CD4-positive, alpha-beta T cell treated with Interleukin-2 at 100 ng/mL for 4 hours (primary cell): ENCODE data around the gene GLIS1.

ENCODE experiments used
- DNase-seq: peaks from one replicate; pipeline ENCODE4 v3.0.0-alpha.2; 2020; ENCODE audit warnings: low spot score

The GLIS1 gene

GRCh38 chr1:53718443-53718842 is 20.5 kb downstream of the GLIS1 start:
- no peak for DNase-seq

GRCh38 chr1:53717025-53717804 is 21.7 kb downstream of the GLIS1 start:
- no peak for DNase-seq

DNA sequence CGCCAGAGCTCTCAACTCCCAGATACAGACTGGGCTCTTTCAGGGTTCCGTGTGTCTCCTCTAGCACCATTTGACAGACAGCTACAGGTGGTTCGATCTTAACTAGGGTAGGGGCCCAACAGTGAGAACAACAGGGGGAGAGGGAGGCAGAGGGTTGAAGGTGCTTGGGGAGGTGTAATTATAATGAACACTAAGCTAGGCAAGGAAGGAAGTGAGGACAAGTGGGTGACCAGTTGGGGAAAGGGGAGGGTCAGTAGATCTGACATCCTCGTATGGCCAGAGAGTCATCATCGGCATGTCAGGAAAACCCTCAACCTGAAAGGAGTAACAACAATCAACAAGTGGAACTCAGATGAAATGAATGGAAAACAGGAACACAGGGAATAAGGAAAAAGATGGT is 22.8 kb downstream of the GLIS1 start:
- no peak for DNase-seq

GRCh38 chr1:53715478-53715877 is 23.5 kb downstream of the GLIS1 start:
- DNase-seq, result no peak

DNA sequence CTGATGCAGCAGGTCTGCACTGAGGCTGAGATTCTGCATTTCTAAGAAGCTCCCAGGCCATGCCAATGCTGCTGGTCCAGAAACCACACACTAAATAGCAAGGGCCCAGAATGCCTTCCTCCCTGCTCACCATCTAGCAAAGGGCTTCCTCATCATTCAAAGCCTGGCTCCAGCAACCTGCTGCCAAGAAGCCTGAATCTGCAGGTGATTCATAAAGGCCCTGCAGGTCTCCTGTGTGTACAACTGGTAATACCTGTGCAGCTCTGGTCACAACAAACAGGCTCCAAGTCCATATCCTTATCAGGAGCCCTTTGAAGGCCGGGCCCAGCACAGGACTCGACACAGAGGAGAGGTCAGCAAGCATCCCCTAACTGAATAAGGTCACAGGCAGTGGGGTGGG is 26.7 kb downstream of the GLIS1 start:
- no peak for DNase-seq

DNA sequence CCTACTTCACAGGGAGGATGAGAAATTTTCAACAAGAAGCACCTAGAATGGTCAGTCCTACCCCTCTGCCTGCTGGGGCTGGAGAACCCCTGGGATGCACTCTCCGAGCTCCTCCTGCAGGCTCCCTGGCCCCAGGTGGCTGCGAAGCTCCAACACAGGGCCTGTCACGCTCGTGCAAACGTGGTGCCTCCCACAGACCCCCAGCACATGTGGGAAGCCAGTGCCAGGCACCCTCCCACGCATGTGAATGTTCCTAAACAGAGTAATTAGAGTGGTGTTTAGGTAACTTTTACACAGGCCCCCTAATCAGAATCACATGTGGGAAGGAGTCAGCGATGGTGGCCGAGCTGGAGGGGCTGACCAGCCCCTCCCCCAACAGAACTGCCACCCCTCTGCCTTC is 28.4 kb downstream of the GLIS1 start:
- DNase-seq, result no peak

GRCh38 chr1:53708687-53709086 is 30.3 kb downstream of the GLIS1 start:
- DNase-seq, result no peak

GRCh38 chr1:53706356-53706755 is 32.6 kb downstream of the GLIS1 start:
- no peak for DNase-seq

- DNase-seq, result no peak
Observed at GRCh38 chr1:53705446-53706096, 33.4 kb downstream of the GLIS1 start.

DNA sequence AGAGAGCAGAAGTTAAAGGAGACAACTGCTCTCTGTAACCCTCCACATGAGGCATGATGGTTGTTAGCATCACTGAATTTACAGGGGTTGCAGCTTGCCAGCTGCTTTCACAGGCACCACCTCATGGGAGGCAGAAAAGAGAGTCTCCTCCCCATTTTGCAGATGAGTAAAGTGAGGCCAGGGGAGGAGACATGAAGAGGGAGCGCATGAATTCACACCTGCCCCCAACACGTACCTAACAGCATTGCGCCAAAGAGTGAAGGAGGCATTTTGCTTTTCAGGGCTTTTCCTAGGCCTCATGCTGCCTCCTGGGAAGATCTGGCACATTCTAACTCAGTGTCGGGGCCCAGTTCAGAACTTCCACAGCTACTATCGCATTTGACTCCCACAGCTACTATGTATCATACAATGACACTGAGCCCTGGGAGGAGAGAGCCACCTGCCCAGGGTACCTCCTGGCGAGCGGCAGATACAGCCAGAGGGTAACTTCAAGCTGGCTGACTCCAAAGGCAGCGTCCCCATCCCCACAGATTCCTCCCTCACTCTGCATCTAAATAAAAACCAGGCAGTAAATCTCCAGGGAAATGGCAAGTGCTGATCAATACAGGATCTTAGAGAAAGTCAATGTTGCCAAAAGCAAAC is 34.0 kb downstream of the GLIS1 start:
- DNase-seq, result no peak

- DNase-seq, result no peak
Observed at GRCh38 chr1:53704304-53704703, 34.7 kb downstream of the GLIS1 start.

DNA sequence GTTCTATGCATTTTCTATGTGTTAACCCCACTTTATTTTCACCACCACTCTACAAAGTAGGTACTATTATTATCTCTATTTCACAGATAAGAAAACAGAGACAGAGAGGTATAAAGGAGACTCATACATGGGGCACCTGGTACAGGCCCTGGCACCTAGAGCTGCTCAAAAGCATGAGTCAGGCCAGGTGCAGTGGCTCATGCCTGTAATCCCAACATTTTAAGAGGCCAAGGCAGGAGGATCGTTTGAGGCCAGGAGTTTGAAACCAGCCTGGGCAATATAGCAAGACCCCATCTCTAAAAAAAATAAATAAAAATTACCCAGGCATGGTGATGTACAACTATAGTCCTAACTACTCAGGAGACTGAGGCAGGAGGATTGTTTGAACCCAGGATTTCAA is 35.8 kb downstream of the GLIS1 start:
- no peak for DNase-seq

- no peak for DNase-seq
Observed at GRCh38 chr1:53702341-53702740, 36.6 kb downstream of the GLIS1 start.

- DNase-seq, result no peak
Observed at GRCh38 chr1:53700776-53701175, 38.2 kb downstream of the GLIS1 start.

DNA sequence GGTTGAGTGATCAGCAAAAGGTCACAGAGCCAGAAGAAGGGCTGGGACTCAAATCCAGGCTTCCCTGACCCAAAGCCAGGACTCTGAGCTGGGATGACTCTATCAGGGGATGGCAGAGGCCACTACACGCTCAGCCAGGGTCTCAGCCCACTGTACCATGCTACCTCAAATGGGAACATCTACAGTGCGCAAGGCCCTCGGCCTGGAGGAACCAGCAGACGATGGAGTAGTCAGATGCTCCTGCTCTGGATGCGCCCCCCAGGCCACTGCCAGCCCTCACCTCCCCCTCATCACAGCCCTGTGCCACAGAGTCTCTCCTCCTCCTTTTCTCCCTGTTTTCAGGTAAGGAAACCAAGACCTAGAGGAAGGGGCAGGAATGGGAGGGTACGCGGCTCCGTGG is 39.0 kb downstream of the GLIS1 start:
- no peak for DNase-seq

DNA sequence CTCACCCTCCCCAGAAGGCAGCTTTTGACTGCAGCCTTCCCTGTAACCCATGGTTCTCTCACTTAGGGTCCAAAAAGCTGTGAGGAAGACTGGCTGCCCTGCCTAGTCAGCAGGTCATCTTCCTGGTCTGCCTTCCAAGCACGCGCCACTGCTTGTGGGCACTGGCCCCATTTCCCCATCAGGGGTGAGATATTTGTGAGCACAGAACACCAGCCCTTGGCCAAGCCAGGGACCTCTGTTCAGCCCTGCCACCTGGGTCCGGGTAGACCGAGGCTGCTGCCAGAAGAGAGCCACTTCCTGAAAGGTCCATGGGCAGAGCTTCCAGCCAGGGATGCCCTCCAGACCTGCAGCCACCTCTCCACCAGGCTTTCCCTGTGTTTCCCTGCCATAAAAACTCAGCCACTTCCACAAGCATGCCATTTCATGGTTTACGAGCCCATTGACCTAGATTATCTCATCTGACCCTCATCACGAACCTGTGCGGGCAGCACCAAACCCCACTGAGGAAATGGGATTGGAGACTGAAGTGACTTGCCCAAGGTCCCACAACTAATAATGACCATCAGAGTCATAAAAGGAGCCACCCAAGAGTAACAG is 40.5 kb downstream of the GLIS1 start:
- no peak for DNase-seq

- no peak for DNase-seq
Observed at GRCh38 chr1:53697721-53698383, 41.1 kb downstream of the GLIS1 start.

DNA sequence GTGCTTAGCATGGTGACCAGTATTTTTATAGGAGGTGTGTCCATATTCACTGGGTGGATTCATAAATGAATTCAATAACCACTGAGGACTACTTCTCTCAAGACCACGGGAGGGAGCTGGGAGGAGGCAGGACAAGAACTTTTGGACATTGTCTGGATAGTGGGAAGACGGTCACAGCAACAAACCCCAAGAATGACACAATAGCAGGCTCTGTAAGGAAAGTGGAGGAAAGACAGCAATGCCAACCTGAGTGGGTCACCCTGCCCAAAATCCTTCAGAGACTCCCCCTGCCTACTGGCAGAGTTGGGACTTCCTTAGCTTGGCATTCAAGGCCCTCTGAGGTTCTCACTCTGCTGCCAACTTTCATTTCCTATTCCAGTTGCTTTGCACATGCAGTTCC is 42.0 kb downstream of the GLIS1 start:
- no peak for DNase-seq

DNA sequence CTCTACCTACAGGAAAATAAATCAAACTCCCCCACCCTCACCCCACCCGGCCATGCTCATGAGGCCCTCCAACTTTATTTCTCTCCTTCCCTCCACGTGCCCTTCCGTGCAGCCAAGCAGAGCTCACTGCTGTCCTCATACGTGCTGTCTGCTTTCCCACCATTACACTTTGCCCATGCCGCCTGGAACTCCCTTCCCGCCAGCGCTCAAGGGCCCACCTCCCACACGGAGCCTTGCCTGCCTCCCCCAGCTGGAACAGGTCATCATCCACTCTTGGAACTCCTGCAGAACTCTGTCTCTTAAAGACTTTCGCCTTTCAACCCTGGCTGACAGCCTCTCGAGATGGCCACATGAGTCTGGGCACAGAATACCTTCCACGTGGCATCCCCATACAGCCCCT is 42.4 kb downstream of the GLIS1 start:
- DNase-seq, result no peak

- no peak for DNase-seq
Observed at GRCh38 chr1:53696051-53696450, 42.9 kb downstream of the GLIS1 start.

GRCh38 chr1:53695116-53695515 is 43.8 kb downstream of the GLIS1 start:
- no peak for DNase-seq

DNA sequence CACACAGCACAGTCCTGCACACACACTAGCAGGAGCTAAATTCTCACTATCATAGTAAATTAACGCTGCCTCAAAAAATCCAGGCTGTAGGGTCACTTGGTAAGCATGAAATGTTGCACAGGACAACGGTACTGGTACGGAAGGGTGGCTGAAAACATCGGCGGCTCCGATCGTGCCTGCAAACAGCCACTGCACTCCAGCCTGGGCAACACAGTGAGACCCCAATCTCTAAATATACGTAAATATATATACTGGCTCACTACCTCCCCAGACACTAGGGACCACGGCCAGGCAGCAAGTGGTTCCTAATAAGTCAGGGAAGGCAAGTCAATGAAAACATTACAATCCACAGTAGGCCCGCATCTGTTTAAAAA is 44.3 kb downstream of the GLIS1 start:
- DNase-seq, result no peak
